HCEC 1CT (cell line): ENCODE data around the gene SECISBP2L.
A peak's percentile ranks its signal among the peaks of the same experiment; 100 is the strongest.
"Not testable (repeated sequence)": the region's sequence is repeated elsewhere in the genome, so short reads cannot be mapped to it uniquely, and the experiment has no call there.

ENCODE experiments used
- DNase-seq: peaks from one replicate; pipeline ENCODE4 v3.0.0-alpha.2; 2017

SECISBP2L gene

GRCh38 chr15:48996276-48996675 is 50.0 kb downstream of the SECISBP2L start:
- DNase-seq = no peak

- no peak for DNase-seq
Measured at GRCh38 chr15:48993380-48993779, 52.9 kb downstream of the SECISBP2L start.

GRCh38 chr15:48992545-48992944 is 53.7 kb downstream of the SECISBP2L start:
- DNase-seq = no peak

- DNase-seq = no peak
Measured at GRCh38 chr15:48992096-48992495, 54.1 kb downstream of the SECISBP2L start.

GRCh38 chr15:48989170-48989569 is 57.1 kb downstream of the SECISBP2L start:
- peak; percentile 24 for DNase-seq

GRCh38 chr15:48987142-48987541 is 59.1 kb downstream of the SECISBP2L start:
- DNase-seq = no peak

GRCh38 chr15:48986240-48986639 is 60.0 kb downstream of the SECISBP2L start:
- DNase-seq = no peak

GRCh38 chr15:48985516-48985915 is 60.7 kb downstream of the SECISBP2L start:
- no peak for DNase-seq

- DNase-seq = no peak
Measured at GRCh38 chr15:48984811-48985352, 61.4 kb downstream of the SECISBP2L start.

GRCh38 chr15:48984021-48984710 is 62.1 kb downstream of the SECISBP2L start:
- DNase-seq = no peak

- no peak for DNase-seq
Measured at GRCh38 chr15:48983300-48983699, 62.9 kb downstream of the SECISBP2L start.

GRCh38 chr15:48981941-48982340 is 64.3 kb downstream of the SECISBP2L start:
- DNase-seq = no peak

- DNase-seq = no peak
Measured at GRCh38 chr15:48978638-48979037, 67.6 kb downstream of the SECISBP2L start.

- DNase-seq = no peak
Measured at GRCh38 chr15:48976444-48977088, 69.7 kb downstream of the SECISBP2L start.

GRCh38 chr15:48975472-48976419 is 70.5 kb downstream of the SECISBP2L start:
- DNase-seq = peak; percentile 78

GRCh38 chr15:48974882-48975281 is 71.4 kb downstream of the SECISBP2L start:
- no peak for DNase-seq

GRCh38 chr15:48972750-48973503 is 73.3 kb downstream of the SECISBP2L start:
- DNase-seq = no peak

GRCh38 chr15:48970926-48971325 is 75.3 kb downstream of the SECISBP2L start:
- DNase-seq = not testable (repeated sequence)

- no peak for DNase-seq
Measured at GRCh38 chr15:48968066-48968465, 78.2 kb downstream of the SECISBP2L start.

GRCh38 chr15:48967336-48967735 is 78.9 kb downstream of the SECISBP2L start:
- no peak for DNase-seq

GRCh38 chr15:48966595-48967301 is 79.5 kb downstream of the SECISBP2L start:
- peak; percentile 82 for DNase-seq

- DNase-seq = peak; percentile 85
Measured at GRCh38 chr15:48965972-48966371, 80.3 kb downstream of the SECISBP2L start.
